ENCODE data around the gene ZNF174. TPM values are rescaled to one million over a fixed set of nuclear protein-coding genes. Genes with fewer than 3 reads are reported as not detected.

The ZNF174 gene
- total and polyA plus RNA-seq, 2 of the 8 experiments (the other 6 are each of a cell fraction or from before 2014, with no cell fraction given): 9.1 to 12.7 TPM

DNA sequence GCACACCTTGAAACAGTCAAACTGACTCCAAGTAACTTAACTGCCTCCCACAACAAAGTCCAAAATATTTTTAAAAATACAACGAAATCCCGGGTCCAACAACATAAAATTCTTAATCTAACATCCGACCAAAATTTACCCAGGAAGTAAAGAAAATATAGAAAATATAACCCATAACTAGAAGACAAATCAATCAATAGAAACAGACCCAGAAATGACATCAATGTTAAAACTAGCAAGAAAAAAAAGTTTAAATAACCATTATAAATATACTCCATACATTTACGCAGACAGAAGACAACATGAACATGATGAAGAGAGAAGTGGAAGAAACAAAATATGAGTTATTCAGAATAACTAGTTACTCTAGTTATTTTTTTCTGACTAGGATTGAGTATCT, 38.6 kb downstream of the ZNF174 start:
- no peak overlapping the region for H3K9ac ChIP-seq (replicated peaks in 1 of 4; ENCODE audit: extremely low read depth in 1 of 4, low read depth in 3 of 4, low read length in 3 of 4)
- H3K14ac ChIP-seq (ENCODE audit: insufficient read length): no peak overlapping the region
- H4K8ac ChIP-seq (ENCODE audit: extremely low read depth, insufficient read depth, low read length): no peak overlapping the region
- no peaks in the 10 kb centered on the region; a peak in 1 of 7 replicates for H3K4me1 ChIP-seq (replicated peaks in 1 of 4; ENCODE audit: control insufficient read depth in 3 of 4, insufficient read depth in 4 of 4, low read length in 3 of 4)
- DNase-seq (ENCODE audit: low read depth in 1 of 2, low spot score in 2 of 2) (no peak), FAIRE-seq (no peak)
- peaks cover 0 to 10% (median 2%) of the 10 kb centered on the region in 4 experiments; a peak in 5 of 8 replicates for H3K36me3 ChIP-seq (ENCODE audit: control insufficient read depth in 2 of 4, insufficient read depth in 4 of 4, low read length in 3 of 4)
- no peak overlapping the region for H2BK120ac ChIP-seq (replicated peaks; ENCODE audit: low read depth, low read length)
- ChIA-PET POLR2A (ENCODE audit: partially characterized antibody) (no interaction called here), CTCF (ENCODE audit: partially characterized antibody) (no interaction called here)
- peaks cover 0 to 14% of the 10 kb centered on the region in 2 experiments; a peak in 2 of 4 replicates for H3K79me2 ChIP-seq (ENCODE audit: control insufficient read depth in 1 of 2, insufficient read depth in 2 of 2, low read length in 2 of 2)
- no peak overlapping the region for H2BK15ac ChIP-seq (ENCODE audit: low read length)
- no peak overlapping the region for H2BK5ac ChIP-seq (ENCODE audit: low read depth, low read length)
- no peak overlapping the region for H4K91ac ChIP-seq (replicated peaks; ENCODE audit: insufficient read length, low read length)
- H3K56ac ChIP-seq (replicated peaks; ENCODE audit: insufficient read length, low read depth, low read length): no peak overlapping the region
- H2BK12ac ChIP-seq (ENCODE audit: low read depth, low read length): no peak overlapping the region
- H3K9me3 ChIP-seq (ENCODE audit: insufficient read depth in 2 of 2, low read depth in 1 of 2, low read length in 1 of 2): peaks cover 3% of the 10 kb centered on the region in 2 experiments; a peak in 3 of 4 replicates
- H2AK5ac ChIP-seq (ENCODE audit: low read depth, low read length): no peak overlapping the region
- H2AFZ ChIP-seq (ENCODE audit: low read length): no peak overlapping the region
- H4K20me1 ChIP-seq (replicated peaks in 1 of 2; ENCODE audit: control insufficient read depth in 1 of 2, insufficient read depth in 2 of 2, low read length in 2 of 2): no peaks in the 10 kb centered on the region
- no peak overlapping the region for H2BK20ac ChIP-seq (ENCODE audit: low read length)
- no peak overlapping the region for H3K18ac ChIP-seq (ENCODE audit: extremely low read depth, low read length)
- H3K4me3 ChIP-seq (ENCODE audit: extremely low read depth in 1 of 4, insufficient read depth in 2 of 4, low read depth in 3 of 4, low read length in 4 of 4): no peak overlapping the region
- H4K5ac ChIP-seq (ENCODE audit: insufficient read length, low read depth, low read length): no peak overlapping the region
- no peak overlapping the region for H3K27ac ChIP-seq (ENCODE audit: low read depth, low read length)
- H3K23me2 ChIP-seq (ENCODE audit: low read depth, low read length): peaks cover 3% of the 10 kb centered on the region; the same call in 1 of the 2 replicates
- H3K23ac ChIP-seq (ENCODE audit: insufficient read length): no peak overlapping the region
- 91 to 100% methylated on average over 2 to 4 of the region's 4 CpGs for WGBS, 2 experiments (ENCODE audit: extremely low coverage in 1 of 2, insufficient coverage in 1 of 2, insufficient read length in 1 of 2, insufficient replicate concordance in 2 of 2, low coverage in 1 of 2, low lambda C conversion rate in 2 of 2, missing lambda C conversion rate in 1 of 2)
- H3K79me1 ChIP-seq (ENCODE audit: low read depth, low read length): no peaks in the 10 kb centered on the region; the same call in 1 of the 2 replicates
- no peaks in the 10 kb centered on the region for H3K27me3 ChIP-seq (replicated peaks in 1 of 4; ENCODE audit: control insufficient read depth in 3 of 4, extremely low read depth in 1 of 4, insufficient read depth in 3 of 4, low read length in 3 of 4)
- H3K4ac ChIP-seq (replicated peaks; ENCODE audit: insufficient read length, low read depth, low read length): no peak overlapping the region
- H3K4me2 ChIP-seq (ENCODE audit: insufficient read depth in 1 of 2, low read depth in 2 of 2, low read length in 2 of 2): no peak overlapping the region
- TF ChIP-seq TAF7 (optimal IDR thresholded peaks at IDR 0.05; ENCODE audit: borderline replicate concordance, low read depth, low read length) (no peak), CTBP2 (IDR thresholded peaks at IDR 0.05; ENCODE audit: borderline replicate concordance, insufficient read depth, insufficient read length, low read length) (no peak), FOSL1 (IDR thresholded peaks at IDR 0.05; ENCODE audit: insufficient read depth, low read depth, low read length) (no peak), TAF1 (IDR thresholded peaks at IDR 0.05; ENCODE audit: low read depth, low read length) (no peak), GABPA (IDR thresholded peaks at IDR 0.05; ENCODE audit: borderline replicate concordance, insufficient read depth, low read length) (no peak), EGR1 (IDR thresholded peaks at IDR 0.05; ENCODE audit: borderline replicate concordance, low read depth, low read length) (no peak), BCL11A (IDR thresholded peaks at IDR 0.05; ENCODE audit: low read depth in 2 of 2, low read length in 2 of 2) (no peak), SIN3A (conservative IDR thresholded peaks at IDR 0.05 in 1 of 2, IDR thresholded peaks at IDR 0.05 in 1 of 2; ENCODE audit: low read depth in 1 of 2, low read length in 2 of 2) (no peak)
- TF ChIP-seq, protein P1, sequence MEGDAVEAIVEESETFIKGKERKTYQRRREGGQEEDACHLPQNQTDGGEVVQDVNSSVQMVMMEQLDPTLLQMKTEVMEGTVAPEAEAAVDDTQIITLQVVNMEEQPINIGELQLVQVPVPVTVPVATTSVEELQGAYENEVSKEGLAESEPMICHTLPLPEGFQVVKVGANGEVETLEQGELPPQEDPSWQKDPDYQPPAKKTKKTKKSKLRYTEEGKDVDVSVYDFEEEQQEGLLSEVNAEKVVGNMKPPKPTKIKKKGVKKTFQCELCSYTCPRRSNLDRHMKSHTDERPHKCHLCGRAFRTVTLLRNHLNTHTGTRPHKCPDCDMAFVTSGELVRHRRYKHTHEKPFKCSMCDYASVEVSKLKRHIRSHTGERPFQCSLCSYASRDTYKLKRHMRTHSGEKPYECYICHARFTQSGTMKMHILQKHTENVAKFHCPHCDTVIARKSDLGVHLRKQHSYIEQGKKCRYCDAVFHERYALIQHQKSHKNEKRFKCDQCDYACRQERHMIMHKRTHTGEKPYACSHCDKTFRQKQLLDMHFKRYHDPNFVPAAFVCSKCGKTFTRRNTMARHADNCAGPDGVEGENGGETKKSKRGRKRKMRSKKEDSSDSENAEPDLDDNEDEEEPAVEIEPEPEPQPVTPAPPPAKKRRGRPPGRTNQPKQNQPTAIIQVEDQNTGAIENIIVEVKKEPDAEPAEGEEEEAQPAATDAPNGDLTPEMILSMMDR (IDR thresholded peaks at IDR 0.05; ENCODE audit: control extremely low read depth in 1 of 3, insufficient read depth in 1 of 3, low read depth in 1 of 3, low read length in 3 of 3): no peak
- TF ChIP-seq, protein P2, sequence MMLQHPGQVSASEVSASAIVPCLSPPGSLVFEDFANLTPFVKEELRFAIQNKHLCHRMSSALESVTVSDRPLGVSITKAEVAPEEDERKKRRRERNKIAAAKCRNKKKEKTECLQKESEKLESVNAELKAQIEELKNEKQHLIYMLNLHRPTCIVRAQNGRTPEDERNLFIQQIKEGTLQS (IDR thresholded peaks at IDR 0.05; ENCODE audit: insufficient read depth, low read depth, low read length): no peak

All from H1 (cell line).